Glomerular visceral epithelial cell (primary cell): ENCODE data around the gene TIAM1.

Experiments used
- DNase-seq: peaks from one replicate; pipeline ENCODE4 v3.0.0-alpha.2; 2016; ENCODE audit errors: extremely low spot score

TIAM1 gene

DNA sequence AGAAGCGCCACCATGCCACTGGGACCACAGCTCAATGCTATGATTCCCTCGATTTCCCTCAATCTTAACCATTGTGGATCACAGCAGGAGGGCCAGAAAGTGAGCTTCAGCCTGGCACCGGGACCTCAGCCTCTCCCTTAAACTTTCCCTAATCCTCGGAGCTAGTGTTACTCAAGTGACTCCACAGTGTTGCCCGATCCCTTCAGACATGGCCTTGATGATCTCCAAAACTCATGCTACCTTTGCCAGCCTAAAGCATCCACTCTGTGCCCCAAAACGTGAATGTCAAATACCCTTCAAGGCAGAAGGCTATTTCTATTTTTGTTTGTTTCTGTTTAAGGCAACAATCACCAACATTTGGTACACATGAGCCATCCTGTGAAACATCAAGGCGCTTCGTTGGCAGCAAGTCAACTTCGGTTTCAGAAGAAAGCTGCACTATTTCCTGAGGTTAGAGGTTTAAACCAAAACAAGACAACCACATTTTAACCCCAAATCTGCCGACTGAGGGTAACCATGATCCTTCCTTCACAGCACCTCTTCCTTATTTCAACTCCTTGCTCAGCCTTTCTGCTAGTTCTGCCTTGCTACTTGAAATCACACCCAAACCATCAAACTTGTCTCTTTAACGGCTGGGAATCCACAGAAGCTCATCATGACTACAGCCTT, 211.4 kb downstream of the TIAM1 start:
- DNase-seq = no peak

DNA sequence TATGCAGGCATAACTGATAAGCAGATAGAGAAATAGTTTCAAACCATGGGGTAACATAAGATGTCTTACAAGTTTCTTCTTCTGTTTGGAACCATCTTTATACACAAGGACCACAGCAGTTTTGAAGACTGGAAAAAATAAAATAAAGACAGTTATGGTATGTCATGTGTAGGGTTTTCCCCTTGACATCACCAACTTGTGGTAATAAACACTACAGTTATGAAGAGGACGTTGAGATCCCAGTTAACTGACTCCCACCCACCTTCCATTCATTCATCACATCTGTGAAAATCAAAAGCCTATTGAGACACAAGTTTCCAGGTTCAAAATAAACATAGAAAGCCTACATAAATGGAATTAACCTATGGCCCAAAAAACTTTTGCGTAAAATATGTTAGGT, 213.2 kb downstream of the TIAM1 start:
- no peak for DNase-seq

DNA sequence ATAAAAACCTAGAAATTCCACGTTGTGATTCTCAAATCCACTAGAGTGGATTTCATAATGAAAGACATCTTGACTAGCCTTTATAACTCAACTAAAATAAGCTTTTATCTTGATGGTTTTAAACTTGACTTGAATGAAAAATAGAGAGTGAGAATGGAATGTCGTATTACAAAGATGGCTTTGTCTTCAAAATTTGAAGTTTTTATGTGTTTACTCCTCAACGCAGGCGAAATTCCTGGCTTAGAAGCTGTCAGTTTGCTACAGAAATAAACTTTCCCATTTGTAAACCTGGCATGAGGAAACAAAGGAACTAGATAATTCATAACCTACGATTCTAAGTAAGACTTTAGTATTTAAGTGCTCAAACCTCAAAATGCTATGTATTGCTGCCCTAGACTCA, 215.8 kb downstream of the TIAM1 start:
- no peak for DNase-seq

- no peak for DNase-seq
Measured at GRCh38 chr21:31124010-31124409, 220.1 kb downstream of the TIAM1 start.

GRCh38 chr21:31119199-31119598, 224.9 kb downstream of the TIAM1 start:
- DNase-seq = no peak

GRCh38 chr21:31117128-31117916, 226.7 kb downstream of the TIAM1 start:
- no peak for DNase-seq

DNA sequence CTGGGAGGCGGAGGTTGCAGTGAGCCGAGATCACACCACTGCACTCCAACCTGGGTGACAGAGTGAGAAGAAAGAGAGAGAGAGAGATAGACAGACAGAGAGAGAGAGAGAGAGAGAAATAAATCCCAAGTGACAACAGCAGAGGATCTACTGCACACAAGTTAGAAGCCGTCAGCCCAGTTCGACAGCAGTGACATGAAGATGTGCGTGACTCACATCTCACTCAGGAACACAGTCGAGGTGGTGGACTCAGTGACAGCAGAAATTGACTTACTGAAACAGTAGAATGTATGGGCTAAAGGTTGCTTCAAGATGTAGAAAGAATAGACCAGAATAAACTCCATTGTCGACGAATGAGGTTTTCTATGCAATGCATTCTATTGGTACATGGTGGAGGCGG, 228.8 kb downstream of the TIAM1 start:
- no peak for DNase-seq

- no peak for DNase-seq
Measured at GRCh38 chr21:31111093-31111492, 233.0 kb downstream of the TIAM1 start.

DNA sequence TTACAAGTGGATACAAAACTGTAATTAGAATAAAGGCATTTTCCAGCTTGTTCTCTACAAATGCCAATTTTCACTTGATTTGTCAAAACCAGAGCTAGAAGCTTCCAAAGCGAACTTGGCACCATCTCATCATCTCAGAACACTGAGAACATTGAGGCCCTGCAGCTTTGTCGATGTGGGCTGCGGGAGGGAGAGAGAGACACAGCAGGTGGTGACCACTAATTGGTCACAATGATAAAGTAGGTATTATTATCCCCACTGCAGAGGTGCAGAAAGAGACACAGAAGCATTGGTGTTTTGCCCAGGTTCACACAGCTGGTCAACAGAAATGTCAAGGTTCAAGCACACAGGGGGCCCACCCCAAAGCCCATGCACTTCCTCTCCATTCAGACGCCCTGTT, 233.6 kb downstream of the TIAM1 start:
- DNase-seq = no peak

- DNase-seq = no peak
Measured at GRCh38 chr21:31107871-31108270, 236.2 kb downstream of the TIAM1 start.

DNA sequence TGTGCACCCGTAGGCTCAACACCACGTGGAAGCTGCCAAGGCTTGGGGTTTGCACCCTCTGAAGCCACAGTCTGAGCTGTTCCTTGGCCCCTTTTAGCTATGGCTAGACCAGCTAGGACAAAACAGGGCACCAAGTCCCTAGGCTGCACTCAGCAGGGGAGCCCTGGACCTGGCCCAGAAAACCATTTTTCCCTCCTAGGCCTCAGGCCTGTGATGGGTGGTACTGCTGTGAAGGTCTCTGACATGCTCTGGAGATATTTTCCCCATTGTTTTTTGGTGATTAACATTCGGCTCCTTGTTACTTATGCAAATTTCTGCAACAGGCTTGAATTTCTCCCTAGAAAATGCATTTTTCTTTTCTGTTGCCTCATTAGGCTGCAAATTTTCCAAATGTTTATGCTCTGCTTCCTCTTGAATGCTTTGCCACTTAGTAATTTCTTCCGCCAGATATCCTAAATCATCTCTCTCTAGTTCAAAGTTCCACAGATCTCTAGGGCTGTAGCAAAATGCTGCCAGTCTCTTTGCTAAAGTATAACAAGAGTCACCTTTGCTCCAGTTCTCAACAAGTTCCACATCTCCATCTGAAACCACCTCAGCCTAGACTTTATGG, 236.8 kb downstream of the TIAM1 start:
- DNase-seq = no peak

DNA sequence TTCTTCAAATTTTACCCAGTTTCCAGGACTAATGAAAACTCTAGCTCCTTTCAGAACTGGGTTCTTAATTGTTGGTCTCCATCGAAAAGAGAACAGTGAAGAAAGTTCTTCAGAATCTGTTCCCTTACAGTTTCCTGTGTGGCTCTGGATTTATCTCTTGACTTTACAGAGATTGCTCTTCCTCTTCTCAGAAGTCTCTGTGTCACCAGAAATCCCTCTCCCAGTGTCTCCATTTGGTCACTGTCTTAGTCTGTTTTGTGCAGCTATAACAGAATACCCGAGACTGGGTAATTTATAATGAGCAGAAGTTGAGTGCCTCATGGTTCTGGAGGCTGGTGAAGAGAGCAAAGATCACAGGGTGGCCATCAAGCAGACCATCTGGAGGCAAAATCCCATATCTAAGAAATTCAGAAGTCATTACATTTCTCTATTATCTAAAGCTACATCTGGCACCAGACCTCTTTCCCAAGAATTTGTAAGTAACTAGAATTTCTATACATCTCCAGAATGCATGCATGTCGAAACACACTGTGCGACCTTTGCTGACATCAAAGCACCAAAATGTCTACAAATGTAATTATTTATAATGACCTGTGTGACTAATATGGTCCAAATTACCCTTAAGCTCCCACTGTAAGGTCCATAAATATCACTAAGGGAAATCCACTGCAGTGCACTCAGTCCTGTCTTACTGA, 240.3 kb downstream of the TIAM1 start:
- no peak for DNase-seq

DNA sequence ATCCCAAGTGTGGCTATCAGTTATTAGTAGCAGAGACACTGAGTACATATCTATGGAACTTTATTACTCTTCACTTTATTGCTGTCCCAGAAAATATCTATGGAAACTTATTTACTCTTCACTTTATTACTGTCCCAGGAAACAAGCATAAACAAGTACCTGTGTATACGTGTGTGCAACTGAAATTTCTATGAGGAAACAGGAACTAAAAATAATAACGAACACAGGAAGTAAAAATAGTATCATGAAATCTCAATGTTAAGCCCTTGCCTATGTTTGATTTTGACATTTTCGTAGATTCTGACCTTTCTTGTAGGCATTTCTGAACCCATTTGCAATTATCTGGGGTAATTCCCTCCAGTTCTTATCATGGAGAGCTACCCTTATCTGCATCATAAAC, 240.9 kb downstream of the TIAM1 start:
- DNase-seq = no peak

GRCh38 chr21:31099122-31099521, 244.9 kb downstream of the TIAM1 start:
- DNase-seq = no peak

DNA sequence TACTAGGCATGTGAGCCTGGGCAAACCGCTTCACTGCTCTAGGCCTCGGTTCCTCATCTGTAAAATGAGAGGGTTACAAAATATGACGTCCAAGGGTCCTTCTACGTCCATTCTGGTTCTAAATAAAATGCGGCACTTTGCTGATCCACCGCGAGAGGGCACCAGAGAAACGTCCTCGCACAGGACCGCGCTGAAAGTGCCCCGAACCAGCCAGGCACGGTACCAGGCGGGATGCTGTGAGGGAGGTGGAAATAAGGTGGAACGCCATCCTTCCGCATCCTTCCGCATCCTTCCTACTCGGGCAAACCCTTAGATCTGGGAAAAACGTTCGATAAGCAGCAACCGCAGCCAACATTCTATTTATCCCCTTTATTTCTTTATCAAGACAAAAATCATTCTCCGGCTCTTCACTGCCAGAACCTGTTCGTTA, 245.5 kb downstream of the TIAM1 start:
- peak; percentile 12 for DNase-seq

DNA sequence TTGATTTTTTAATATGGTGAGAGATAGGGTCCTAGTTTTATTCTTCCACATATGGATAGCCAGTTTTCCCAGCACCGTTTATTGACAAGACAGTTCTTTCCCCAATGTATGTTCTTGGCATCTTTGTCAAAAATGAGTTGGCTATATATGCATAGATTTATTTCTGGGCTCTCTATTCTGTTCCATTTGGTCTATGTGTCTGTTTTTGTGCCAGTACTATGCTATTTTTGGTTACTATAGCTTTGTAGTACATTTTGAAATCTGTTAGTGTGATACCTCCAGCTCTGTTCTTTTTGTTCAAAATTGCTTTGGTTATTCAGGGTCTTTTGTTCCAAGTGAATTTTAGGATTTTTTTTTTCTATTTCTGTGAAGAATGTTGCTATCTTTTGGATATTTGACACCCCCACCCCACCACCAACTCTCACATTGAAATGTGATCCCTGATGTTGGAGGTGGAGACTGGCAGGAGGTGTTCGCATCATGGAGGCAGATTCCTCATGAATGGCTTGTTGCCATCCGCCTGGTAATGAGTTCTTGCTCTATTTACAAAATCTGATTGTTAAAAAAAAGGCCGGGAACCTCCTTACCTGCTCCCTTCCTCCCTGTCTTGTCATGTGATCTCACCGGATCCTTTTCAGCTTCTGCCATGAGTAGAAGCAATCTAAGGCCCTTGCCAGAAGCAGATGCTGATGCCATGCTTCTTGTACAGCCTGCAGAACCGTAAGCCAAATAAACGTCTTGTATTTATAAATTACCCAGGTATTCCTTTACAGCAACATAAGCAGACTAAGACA, 251.0 kb downstream of the TIAM1 start:
- no peak for DNase-seq

DNA sequence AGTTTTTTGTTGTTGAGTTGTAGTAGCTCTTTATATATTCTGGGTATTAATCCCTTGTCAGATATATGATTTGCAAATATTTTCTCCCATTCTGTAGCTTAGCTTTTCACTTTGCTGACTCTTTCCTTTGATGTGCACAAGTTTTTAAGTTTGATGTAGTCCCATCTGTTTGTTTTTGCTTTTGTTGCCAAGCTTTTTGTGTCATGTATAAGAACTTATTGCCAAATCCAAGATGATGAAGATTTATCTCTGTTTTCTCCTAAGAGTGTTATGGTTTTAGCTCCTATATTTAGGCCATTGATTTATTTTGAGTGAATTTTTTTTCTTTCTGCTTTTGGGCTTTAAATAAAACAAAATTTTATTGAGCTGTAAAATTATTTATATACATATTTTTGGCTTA, 253.7 kb downstream of the TIAM1 start:
- no peak for DNase-seq

GRCh38 chr21:31088474-31088751, 255.6 kb downstream of the TIAM1 start:
- no peak for DNase-seq

DNA sequence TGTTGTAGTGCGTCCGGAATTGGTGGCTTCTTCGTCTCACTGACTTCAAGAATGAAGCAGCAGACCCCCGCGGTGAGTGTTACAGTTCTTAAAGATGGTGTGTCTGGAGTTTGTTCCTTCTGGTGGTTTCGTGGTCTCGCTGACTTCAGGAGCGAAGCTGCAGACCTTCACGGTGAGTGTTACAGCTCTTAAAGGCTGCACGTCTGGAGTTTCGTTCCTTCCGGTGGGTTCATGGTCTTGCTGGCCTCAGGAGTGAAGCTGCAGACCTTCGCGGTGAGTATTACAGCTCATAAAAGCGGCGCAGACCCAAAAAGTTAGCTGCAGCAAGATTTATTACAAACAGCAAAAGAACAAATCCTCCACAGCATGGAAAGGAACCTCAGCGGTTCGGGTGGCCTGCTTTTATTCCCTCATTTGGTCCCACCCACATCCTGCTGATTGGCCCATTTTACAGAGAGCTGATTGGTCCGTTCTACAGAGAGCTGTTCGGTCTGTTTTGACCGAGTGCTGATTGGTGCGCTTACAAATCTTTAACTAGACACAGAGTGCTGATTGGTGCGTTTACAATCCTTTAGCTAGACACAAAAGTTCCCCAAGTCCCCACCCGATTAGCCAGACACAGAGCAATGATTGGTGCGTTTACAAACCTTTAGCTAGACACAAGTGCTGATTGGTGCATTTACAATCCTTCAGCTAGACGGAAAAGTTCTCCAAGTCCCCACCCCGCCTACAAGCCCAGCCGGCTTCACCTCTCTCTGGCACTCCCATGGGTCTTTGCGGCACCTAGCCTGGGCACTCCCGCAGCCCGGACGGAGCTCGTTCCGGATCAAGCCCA, 256.2 kb downstream of the TIAM1 start:
- no peak for DNase-seq

DNA sequence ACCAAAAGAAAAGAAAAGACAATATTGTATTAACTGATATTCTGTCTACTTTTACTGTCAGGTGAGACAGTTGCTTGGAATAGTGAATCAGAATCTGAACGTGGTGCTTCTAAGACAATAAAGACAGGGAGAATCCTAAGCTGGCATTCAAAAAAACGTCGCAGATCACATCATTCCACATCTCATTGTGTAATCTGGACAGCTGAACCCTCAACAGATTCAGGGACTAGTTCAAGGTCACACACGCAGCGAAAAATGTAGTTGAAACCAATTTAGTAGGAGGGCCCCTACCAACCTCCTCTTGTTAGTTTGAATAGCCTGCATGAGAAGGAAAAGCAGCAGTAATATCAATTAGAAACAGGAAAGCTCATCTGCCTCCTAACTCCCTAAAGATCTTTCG, 259.4 kb downstream of the TIAM1 start:
- no peak for DNase-seq

DNA sequence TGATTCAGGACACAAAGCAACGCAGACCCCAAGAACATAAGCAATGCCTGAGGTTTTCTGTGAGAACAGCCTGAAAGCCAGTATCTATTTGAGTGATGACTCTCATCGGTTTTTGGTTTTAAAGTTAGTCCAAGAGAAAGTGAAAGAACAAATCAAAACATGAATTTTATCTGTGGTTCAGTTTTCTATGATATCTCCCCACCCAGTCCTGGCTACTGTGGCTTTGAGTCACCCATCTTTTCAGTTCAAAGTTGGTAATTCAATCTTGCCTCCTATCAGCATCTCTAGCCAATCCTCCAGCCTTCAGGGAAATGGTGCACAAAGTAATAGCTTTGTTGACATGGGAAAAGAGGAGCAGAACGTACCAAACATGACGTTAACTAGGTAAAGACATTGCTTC, 265.3 kb downstream of the TIAM1 start:
- DNase-seq = no peak
